ENCODE measurements around the gene TIMP2.

The TIMP2 gene

DNA sequence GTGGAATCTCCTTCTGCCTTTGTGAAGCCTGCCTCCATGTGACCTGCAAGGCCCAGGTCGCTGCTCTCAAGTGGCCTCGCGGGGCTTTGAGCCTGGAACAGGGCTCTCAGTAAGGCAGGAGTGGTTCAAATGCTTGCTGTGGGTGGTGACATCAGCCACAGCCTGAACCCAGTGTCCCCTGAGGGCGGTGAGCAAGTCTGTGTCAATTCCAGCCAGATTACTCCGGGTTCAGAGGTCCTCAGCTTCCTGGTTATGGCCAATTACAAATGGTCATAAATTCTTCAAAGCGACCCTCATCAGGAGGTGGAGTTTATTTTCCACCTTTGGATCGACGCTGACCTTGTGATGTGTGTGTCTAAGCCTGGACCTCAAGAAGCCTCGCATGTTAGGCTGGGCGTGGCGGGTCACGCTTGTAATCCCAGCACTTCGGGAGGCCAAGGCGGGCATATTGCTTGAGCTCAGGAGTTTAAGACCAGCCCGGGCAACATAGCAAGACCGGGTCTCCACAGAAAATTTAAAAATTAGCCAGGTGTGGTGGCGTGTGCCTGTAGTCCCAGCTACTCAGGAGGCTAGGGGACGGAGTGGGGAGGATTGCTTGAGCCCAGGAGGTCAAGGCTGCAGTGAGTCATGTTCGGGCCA, 37.3 kb upstream of the TIMP2 start:
- TF ChIP-seq, protein P1, sequence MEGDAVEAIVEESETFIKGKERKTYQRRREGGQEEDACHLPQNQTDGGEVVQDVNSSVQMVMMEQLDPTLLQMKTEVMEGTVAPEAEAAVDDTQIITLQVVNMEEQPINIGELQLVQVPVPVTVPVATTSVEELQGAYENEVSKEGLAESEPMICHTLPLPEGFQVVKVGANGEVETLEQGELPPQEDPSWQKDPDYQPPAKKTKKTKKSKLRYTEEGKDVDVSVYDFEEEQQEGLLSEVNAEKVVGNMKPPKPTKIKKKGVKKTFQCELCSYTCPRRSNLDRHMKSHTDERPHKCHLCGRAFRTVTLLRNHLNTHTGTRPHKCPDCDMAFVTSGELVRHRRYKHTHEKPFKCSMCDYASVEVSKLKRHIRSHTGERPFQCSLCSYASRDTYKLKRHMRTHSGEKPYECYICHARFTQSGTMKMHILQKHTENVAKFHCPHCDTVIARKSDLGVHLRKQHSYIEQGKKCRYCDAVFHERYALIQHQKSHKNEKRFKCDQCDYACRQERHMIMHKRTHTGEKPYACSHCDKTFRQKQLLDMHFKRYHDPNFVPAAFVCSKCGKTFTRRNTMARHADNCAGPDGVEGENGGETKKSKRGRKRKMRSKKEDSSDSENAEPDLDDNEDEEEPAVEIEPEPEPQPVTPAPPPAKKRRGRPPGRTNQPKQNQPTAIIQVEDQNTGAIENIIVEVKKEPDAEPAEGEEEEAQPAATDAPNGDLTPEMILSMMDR (conservative IDR thresholded peaks at IDR 0.05; ENCODE audit: low read depth, low read length) = no peak
- no peak overlapping the region for H3K4me3 ChIP-seq (ENCODE audit: low read depth, low read length)
- DNase-seq (ENCODE audit: low read depth) = no peak

DNA sequence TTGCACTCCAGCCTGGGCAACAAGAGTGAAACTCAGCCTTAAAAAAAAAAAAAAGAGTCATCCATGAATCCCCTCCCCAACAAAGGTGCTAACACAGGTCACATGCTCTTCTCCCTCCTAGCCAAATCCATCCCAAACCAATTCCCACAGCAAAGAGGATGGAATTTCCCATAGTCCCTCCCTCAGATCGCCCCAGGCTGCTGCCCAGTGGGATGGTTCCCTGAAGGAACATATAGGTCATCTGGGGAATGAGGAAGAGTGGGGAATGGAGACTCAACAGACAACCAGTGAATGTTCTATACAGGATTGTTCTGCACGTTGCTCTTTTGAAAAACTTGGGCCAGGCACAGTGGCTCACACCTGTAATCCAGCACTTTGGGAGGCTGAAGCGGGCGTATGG, 36.4 kb upstream of the TIMP2 start:
- H3K4me3 ChIP-seq (ENCODE audit: low read depth, low read length) = no peak overlapping the region
- no peak for DNase-seq (ENCODE audit: low read depth)
- TF ChIP-seq, protein P1 (conservative IDR thresholded peaks at IDR 0.05; ENCODE audit: low read depth, low read length) = no peak

DNA sequence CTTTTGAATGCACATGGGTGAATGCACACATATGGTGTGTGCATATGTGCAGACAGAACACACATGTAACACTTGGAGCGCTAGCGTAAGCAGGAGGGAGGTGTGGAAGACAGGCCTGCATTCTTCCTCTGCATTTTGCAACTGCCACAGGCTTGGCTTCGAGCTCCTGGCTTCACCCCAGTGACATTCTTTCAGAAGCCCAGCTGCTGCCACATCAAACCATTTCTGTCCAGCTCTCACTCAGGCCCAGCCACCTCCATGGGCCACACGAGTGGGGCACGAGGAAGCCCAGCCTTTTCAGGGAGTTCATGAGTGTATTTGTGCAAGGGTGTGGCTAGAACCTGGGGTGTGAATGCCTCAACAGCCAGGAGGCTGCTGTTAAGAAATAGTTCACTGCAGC, 35.7 kb upstream of the TIMP2 start:
- TF ChIP-seq, protein P1 (conservative IDR thresholded peaks at IDR 0.05; ENCODE audit: low read depth, low read length) = no peak
- no peak overlapping the region for H3K4me3 ChIP-seq (ENCODE audit: low read depth, low read length)
- DNase-seq (ENCODE audit: low read depth) = peak; percentile 52

DNA sequence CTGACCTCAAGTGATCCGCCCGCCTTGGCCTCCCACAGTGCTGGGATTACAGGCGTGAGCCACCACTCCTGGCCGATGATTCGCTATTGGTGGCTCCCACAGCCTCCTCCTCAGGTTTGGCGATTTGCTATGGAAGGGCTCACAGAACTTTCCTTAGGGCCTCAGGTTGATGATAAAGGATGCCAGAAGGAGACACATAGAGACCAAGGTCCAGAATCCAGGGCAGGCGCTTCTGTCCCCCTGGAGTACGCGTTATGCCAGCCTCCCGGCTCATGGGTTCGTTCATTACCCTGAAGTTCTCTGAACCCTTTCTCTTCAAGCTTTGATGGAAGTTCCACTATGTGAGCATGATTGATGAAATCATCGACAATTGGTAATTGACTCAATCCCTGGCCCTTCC, 34.6 kb upstream of the TIMP2 start:
- DNase-seq (ENCODE audit: low read depth) = no peak
- TF ChIP-seq, protein P1 (conservative IDR thresholded peaks at IDR 0.05; ENCODE audit: low read depth, low read length) = no peak

DNA sequence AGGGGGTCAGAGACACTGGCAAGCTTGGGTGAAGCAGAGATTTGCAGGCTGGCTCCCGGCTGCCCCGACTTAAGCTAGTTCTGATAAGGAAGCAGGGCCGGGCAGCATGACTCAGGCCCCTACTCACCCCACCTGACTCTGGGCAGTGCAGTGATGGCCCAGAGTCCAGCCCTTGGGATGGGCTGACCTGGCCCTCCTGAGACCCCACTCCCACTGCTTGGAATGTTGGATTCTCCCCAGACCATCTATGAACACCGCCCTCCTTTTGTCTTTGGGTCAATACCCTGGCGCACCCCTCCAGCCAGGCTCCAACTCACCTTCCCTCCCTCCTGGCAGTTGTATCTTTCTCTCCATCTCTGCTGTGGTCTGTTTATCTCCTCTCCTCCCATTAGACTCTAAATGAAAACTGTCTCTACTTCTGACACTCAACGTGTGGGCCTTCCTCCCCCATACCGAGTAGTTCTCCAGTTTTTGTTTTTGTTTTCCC, 33.5 kb upstream of the TIMP2 start:
- no peak for DNase-seq (ENCODE audit: low read depth)
- TF ChIP-seq, protein P1 (conservative IDR thresholded peaks at IDR 0.05; ENCODE audit: low read depth, low read length) = no peak
- no peak overlapping the region for H3K4me3 ChIP-seq (ENCODE audit: low read depth, low read length)

More for the DNA sequence above, 34.6 kb upstream of the TIMP2 start:
- H3K4me3 ChIP-seq (ENCODE audit: low read depth, low read length) = no peak overlapping the region

DNA sequence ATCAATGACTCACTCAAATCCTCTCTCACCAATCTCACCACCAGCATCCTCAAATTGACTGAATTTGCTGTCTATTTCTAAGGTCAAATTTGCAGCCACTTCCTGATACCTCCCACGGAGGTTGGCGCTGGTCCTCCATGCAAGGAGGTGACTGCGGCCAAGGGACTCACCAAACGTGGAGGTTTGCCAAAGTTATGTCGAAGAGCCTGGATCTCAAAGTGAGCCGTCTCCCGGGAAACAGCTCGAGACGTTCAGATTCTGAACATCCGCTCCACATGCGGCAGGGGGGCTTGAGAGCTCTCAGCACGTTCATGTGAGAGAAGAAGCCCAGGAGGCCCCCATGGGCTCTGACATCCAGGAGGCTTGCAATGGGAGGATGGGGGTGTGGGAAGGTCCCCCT, 31.9 kb upstream of the TIMP2 start:
- DNase-seq (ENCODE audit: low read depth) = peak; percentile 47
- TF ChIP-seq, protein P1 (conservative IDR thresholded peaks at IDR 0.05; ENCODE audit: low read depth, low read length) = no peak
- no peak overlapping the region for H3K4me3 ChIP-seq (ENCODE audit: low read depth, low read length)

DNA sequence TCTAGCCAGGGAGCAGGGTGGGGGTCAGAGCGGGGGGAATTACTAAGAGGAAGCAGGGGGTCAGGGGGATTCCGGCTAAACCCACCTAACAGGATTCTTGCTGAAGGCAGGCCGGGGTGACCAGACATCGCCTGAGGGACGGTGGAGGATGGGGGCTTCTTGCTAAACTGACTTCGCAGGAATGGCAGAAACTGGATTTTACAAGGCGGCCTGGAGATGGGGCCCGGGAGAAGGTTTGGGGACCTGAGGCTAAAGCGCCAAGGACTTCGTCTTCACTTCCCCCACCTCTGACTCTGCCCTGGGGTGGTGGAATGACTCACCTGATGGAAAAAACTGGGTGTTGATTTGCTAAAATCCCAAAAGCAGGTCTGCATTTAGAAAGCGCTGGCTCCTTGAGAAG, 31.1 kb upstream of the TIMP2 start:
- DNase-seq (ENCODE audit: low read depth) = no peak
- TF ChIP-seq, protein P1 (conservative IDR thresholded peaks at IDR 0.05; ENCODE audit: low read depth, low read length) = no peak
- H3K4me3 ChIP-seq (ENCODE audit: low read depth, low read length) = no peak overlapping the region

Data from choroid plexus epithelial cell (primary cell).